HG03457 (cell line): ENCODE data around the gene LARGE1.
"Not testable (repeated sequence)": the region's sequence is repeated elsewhere in the genome, so short reads cannot be mapped to it uniquely, and the experiment has no call there.

Source experiments
- ATAC-seq: cut with Tn5 transposase; IDR thresholded peaks from one replicate; pipeline ENCODE4 v1.9.1; 2021; ENCODE audit warnings: moderate number of reproducible peaks; ENCODE audit not compliant: unreplicated experiment

The LARGE1 gene

GRCh38 chr22:33496112-33496511 is 424.2 kb downstream of the LARGE1 start:
- ATAC-seq = no peak

GRCh38 chr22:33493476-33494205 is 426.6 kb downstream of the LARGE1 start:
- ATAC-seq = no peak

DNA sequence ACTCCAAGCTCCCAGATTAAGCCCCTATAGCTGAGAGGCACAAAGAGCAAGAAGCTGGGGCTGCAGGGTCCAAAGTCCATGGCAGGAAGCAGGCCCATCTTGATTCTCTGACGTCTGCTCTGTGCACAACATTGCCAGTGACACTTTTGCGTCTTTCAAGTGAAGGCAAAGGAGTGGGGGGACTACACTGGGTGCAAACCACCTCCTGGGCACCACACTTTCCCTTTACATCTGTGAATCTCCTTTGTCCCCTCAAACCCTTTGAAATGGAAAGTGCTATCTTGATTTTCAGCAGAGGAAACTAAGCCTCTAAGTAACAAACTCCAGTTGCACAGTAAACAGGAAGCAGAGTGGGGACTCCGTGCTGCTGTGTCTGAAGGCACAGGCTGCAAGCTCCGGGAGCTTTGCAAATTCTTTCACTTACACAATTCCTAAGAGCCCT is 428.0 kb downstream of the LARGE1 start:
- no peak for ATAC-seq

GRCh38 chr22:33487041-33487716 is 433.1 kb downstream of the LARGE1 start:
- ATAC-seq = no peak

GRCh38 chr22:33481550-33481949 is 438.7 kb downstream of the LARGE1 start:
- no peak for ATAC-seq

DNA sequence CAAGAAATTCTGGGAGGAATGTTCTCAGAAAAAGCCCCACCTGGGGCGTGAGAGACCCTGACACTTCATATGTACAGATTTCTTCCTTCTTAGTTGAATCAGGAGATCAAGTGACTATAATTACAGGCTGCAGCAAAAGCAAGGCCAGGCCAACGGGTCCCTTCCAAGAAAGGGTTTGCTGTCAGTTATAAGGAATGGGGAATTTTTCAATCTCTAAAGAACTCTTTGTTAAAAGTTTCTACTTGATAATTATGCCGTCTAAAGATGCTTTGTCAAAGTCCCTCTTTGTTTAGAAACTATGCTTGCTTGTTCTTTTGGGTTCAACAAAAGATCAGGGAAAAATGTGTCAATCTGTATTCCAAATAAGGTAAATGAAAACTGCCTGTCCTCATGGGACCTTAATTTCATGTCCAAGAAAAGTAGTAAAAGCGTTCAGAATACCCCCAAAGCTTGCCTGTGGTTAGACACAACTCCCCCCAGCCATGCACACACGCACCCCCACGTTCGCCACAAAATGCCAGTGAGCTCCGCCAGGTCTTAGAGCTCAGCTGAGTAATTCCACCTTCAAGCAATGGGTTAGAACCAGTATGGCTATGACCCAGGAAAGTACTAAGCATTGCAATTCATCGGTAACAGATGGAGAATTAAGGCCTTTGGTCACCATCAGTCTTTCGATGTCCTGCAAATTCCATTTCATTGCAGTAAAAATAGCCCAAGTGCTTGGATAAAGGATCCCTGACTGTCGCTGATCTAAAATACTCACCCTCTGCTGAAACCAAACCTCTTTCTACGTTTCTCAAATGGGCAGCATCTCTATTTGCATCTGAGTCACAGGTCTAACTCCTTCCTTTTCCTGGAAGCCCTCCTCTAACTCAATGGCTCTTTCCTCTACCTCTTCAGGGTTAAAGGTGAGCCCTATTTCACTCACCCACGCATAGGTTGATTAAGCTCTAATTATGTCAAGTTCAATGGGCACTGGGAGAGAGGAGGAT is 442.9 kb downstream of the LARGE1 start:
- ATAC-seq = no peak

- no peak for ATAC-seq
Measured at GRCh38 chr22:33476716-33477115, 443.6 kb downstream of the LARGE1 start.

DNA sequence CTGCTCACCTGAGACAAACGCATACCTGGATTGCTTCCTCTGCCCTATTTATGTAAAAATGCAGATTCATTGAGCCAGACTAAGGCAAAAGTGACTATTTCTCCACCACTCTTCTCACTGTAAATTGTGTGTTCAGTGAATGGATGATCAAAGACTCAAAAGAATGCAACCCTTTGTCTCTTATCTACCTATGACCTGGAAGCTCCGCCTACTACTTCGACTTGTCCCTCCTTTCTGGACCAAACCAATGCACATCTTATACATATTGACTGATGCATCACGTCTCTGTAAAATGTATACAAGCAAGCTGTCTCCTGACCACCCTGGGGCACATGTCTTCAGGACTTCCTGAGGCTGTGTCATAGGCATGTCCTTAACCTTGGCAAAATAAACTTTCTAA is 444.1 kb downstream of the LARGE1 start:
- ATAC-seq = no peak

- no peak for ATAC-seq
Measured at GRCh38 chr22:33474587-33474986, 445.7 kb downstream of the LARGE1 start.

DNA sequence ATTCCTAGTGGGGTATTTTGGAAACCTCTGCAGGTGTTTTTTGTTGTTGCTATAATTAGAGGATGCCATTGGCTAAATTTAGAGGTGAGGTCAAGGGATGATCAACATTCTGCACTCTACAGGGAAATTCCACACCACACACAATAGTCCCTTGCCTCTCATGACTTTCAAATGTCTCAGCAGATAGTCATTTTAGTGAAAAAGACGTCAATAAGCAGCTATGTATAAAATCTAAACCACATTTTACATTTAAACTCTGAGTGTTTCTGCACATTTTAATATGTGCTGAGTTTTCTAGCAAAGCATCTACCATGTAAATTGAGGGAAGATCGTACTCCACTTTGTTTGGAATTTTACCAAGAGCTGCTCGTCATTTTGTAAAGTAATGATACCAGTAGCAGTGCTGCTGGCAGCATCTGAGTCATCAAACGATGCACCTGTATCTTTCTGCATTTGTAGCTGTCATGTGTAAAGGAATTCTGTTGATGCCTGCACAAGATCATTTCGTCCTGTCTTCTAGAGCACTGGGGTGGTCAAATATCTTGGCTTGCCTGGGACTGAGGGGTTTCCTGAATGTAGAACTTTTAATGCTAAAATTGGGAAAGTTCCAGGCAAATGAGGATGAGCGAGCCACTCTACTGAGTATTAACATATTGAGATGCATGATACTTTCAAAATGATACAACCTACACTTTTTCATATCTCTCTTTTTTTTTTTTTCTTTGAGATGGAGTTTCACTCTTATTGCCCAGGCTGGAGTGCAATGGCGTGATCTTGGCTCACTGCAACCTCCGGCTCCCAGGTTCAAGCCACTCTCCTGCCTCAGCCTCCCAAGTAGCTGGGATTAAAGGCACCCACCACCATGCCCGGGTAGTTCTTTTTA is 447.6 kb downstream of the LARGE1 start:
- peak; percentile 50 for ATAC-seq

DNA sequence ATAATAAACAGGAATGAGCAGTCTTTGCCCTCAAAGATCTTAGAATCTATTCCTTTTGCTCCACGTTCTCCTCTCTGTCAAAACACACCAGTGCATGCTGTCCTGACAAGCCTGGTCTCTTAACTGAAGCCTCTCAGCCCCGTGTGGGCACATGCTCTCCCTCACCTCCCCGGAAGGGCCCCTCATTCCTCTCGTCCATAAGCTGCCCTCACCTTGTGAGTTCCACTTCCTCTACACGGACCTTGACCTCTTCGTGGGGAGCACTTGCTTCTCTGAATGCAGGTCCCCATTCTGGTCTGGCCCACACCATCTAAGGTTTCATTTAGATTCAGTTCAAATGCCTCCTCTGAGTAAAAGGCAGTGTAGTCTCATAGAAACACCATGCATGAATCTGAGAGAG is 449.8 kb downstream of the LARGE1 start:
- ATAC-seq = no peak

DNA sequence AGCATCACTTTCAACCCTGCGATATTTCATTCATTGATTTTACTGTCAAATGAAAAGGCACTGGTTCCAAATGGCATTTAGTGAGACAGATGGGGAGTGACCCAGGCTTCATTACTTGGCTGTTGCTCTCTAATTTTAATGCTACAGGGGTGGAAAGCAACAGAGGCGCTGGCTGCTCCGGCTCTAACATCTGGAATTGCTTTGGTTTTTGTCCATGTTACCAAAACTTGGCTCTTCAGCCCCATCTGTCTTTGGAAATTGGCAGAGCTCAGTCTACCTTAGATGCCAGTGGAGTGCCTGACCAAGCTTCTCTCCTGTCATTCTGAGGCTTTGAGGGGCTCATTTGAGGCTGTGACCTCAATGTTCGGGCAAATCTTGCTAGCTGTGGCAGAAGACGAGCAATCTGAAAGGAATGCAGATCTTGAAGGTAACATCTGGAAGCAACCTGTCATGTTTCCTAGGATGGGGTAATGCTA is 452.6 kb downstream of the LARGE1 start:
- no peak for ATAC-seq

DNA sequence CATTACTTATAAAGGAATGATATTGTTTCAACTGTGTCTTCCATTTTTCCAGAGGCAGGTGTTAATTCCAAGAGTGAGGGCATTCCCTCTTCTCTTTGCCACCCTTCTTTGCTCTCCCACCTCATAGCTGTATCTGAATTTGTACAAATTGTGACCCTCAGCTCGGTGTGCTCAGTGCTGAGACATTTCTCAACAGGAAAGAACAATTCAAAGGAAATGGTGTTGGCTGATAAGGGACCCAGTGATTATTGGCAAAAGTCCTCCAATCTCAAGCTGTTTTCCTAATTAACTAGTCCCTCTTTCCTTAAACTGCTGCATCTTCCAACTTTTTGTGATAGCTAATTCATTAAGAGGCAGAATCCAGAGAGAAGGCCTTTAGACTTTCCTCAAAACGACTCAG is 453.2 kb downstream of the LARGE1 start:
- ATAC-seq = no peak

DNA sequence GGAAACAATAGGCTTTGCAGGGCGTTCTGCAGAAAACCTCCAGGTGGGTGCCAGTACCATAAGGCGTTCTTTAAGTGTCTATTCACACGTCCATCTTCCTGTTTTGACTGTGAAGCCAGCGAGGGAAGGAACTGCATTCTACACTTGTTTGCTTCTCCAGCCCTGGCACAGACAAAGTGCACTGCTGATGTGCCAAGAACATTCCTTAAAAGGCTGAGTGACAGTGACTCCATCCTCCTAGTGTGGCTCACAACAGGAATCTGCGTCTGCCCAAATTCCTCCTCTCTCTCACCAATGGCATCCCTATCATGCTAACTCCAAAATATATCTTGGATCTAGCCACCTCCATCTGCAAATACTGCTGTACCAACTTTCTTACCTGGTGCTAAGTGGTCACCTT is 454.7 kb downstream of the LARGE1 start:
- ATAC-seq = no peak

DNA sequence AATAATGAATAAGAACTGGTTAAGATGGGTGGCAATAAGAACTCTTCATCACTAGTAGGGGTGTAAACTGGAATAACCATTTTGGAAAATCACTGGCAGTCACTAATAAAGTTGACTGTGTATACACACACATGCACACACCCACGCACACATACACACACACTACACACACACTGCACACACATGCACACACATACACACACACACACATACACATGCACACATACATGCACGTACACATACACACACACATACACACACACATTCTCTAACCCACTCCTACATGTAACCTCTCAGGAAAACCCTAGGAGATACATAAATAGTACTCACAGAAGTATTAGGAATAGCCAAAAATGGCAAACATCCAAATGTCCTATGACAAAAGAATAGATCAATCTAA is 455.6 kb downstream of the LARGE1 start:
- no peak for ATAC-seq

DNA sequence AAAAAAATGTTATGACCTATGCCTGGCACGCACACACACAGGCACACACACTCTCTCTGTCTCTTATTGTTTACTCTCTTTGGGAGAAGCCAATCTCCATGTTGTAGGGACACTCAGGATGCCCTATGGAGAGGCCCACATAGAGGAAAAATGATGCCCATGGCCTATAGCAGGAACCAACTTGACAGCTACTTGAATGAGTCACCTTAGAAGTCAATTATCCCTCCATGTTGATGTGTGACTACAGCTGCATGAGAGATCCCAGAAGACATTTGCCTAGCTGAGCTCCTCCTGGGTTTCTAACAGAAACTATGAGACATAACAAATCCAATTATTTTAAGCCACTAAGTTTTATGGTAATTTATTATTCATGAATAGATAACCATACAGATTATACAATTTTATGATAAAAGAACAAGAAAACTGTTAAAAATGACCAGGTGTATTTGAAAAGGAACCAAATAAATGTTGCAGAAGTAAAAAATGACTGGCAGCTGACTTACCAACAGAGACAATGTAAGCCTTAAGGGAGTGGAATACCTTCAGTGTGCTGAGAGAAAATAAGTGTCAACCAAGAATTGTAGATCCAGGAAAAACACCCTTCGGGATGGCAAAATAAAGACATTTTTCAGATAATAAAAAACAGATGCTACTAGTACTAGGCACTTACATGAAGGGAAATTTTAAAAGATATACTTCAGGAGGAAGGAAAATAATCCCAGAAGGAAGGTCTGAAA is 458.4 kb downstream of the LARGE1 start:
- ATAC-seq = no peak

DNA sequence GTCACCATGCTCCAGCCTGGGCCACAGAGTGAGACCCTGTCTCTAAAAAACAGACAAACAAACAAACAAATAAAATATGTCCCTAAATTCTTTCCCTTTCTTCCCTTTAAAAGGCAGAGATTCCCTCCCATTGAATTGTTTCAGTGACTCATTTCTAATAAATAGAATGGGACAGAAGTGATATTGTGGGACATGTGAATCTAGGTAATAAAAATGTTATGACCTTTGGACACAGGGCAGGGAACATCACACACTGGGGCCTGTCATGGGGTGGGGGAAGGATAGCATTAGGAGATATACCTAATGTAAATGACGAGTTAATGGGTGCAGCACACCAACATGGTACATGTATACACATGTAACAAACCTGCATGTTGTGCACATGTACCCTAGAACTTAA is 459.0 kb downstream of the LARGE1 start:
- ATAC-seq = not testable (repeated sequence)

DNA sequence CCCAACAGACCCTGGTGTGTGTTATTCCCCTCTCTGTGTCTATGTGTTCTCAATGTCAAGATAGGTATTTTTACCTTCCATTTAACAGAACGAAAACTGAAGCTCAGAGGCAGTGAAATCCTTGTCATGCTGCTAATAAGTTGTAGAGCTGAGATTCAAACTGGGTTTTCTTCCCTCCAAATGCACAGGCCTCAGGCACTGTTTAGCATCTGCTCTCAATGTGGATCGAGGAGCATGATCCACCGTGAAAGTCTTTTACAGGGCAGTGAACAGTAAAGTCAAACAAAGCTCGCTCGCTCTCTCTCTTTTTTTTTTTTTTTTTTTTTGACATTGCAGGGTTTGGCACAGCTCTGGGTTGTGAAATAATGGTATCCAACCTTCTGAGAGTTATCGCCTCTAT is 461.1 kb downstream of the LARGE1 start:
- no peak for ATAC-seq

DNA sequence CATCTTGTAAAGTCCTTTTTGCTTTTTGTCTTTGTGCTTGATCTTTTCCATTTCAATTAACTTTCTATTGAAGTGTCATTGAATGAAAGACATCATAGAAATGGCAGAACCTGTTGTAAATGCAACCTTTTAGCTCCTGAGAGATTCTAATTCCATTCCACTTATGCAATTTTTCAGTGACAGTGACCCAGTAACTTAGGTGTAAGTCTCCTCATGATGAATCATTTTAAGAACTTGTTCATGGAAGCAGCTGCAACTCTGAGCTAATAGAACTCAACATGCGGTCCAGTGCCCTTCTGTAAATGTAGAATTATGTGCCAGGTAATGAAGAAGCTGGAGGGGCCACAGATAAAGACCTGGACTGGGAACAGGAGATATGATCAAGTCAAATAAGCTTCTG is 463.8 kb downstream of the LARGE1 start:
- no peak for ATAC-seq

- ATAC-seq = no peak
Measured at GRCh38 chr22:33455036-33455435, 465.2 kb downstream of the LARGE1 start.
